AG08395 (cell line): ENCODE results near the gene CELF1.

Experiments used
- DNase-seq: peaks from one replicate; pipeline ENCODE4 v3.0.0; 2012; ENCODE audit warnings: mixed read lengths, low spot score

The CELF1 gene

GRCh38 chr11:47447906-47448305 lies 105.0 kb downstream of the CELF1 start:
- DNase-seq, result no peak

GRCh38 chr11:47446833-47447232 lies 106.1 kb downstream of the CELF1 start:
- DNase-seq, result no peak

- DNase-seq, result no peak
These were observed 107.1 kb downstream of the CELF1 start for GRCh38 chr11:47445840-47446239.

- DNase-seq, result no peak
These were observed 109.1 kb downstream of the CELF1 start for GRCh38 chr11:47443817-47444216.

- no peak for DNase-seq
These were observed 109.8 kb downstream of the CELF1 start for GRCh38 chr11:47443028-47443700.

GRCh38 chr11:47442514-47442913 lies 110.4 kb downstream of the CELF1 start:
- DNase-seq, result no peak

GRCh38 chr11:47441421-47441820 lies 111.5 kb downstream of the CELF1 start:
- DNase-seq, result no peak

GRCh38 chr11:47440054-47440476 lies 112.9 kb downstream of the CELF1 start:
- DNase-seq, result no peak

- DNase-seq, result no peak
These were observed 114.2 kb downstream of the CELF1 start for GRCh38 chr11:47438721-47439120.

GRCh38 chr11:47437746-47438418 lies 115.0 kb downstream of the CELF1 start:
- no peak for DNase-seq

- DNase-seq, result no peak
These were observed 115.7 kb downstream of the CELF1 start for GRCh38 chr11:47437218-47437745.

GRCh38 chr11:47436726-47437125 lies 116.2 kb downstream of the CELF1 start:
- no peak for DNase-seq

- DNase-seq, result no peak
These were observed 117.2 kb downstream of the CELF1 start for GRCh38 chr11:47435687-47436086.

GRCh38 chr11:47434011-47434786 lies 118.7 kb downstream of the CELF1 start:
- DNase-seq, result peak; percentile 90

GRCh38 chr11:47433157-47433556 lies 119.8 kb downstream of the CELF1 start:
- no peak for DNase-seq

- no peak for DNase-seq
These were observed 121.4 kb downstream of the CELF1 start for GRCh38 chr11:47431356-47432083.

- DNase-seq, result no peak
These were observed 122.4 kb downstream of the CELF1 start for GRCh38 chr11:47430524-47430923.

- peak; percentile 97 for DNase-seq
These were observed 126.6 kb downstream of the CELF1 start, which contains the start of gene PSMC3 for GRCh38 chr11:47426062-47426956. Gene PSMC3 (minus strand): TSS chr11:47426439. CDS start chr11:47426279, 160 bp downstream.

GRCh38 chr11:47425611-47426010 lies 127.3 kb downstream of the CELF1 start:
- no peak for DNase-seq

GRCh38 chr11:47418454-47419259 lies 134.3 kb downstream of the CELF1 start:
- DNase-seq, result no peak
